GM19463 (cell line): ENCODE data around the gene ACTRT2.

Source experiments
- ATAC-seq: cut with Tn5 transposase; IDR thresholded peaks from one replicate; pipeline ENCODE4 v1.9.1; 2021; ENCODE audit warnings: mild to moderate bottlenecking, moderate library complexity; ENCODE audit not compliant: unreplicated experiment

ACTRT2 gene

GRCh38 chr1:3015744-3016143 is 5.5 kb upstream of the ACTRT2 start:
- no peak for ATAC-seq

GRCh38 chr1:3016641-3017439 is 4.4 kb upstream of the ACTRT2 start:
- no peak for ATAC-seq

- ATAC-seq = no peak
Measured at GRCh38 chr1:3017440-3018050, 3.7 kb upstream of the ACTRT2 start.

DNA sequence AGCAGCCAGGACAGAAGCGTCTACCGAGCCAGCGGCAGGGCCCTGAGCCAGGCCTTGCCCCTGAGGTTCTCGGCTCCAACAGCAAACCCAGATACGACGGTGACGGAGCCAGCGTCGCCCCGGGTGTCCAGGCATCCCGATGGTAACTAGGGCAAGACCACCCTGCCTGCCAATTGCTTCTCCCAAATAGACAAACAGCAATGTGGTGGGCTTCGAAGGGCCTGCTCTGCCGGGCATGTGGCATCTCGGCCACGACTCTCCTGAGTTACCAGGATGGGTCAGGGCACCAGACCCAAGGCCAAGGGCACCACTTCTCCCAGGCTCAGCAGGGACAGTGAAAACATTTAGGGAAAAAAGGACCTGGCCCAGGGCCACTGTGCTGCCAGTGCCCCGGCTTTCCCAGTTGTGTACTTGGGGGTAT is 3.2 kb upstream of the ACTRT2 start:
- no peak for ATAC-seq

GRCh38 chr1:3018576-3018975 is 2.7 kb upstream of the ACTRT2 start:
- no peak for ATAC-seq

GRCh38 chr1:3019007-3019515 is 2.2 kb upstream of the ACTRT2 start:
- ATAC-seq = no peak

GRCh38 chr1:3019516-3020051 is 1.7 kb upstream of the ACTRT2 start:
- no peak for ATAC-seq

DNA sequence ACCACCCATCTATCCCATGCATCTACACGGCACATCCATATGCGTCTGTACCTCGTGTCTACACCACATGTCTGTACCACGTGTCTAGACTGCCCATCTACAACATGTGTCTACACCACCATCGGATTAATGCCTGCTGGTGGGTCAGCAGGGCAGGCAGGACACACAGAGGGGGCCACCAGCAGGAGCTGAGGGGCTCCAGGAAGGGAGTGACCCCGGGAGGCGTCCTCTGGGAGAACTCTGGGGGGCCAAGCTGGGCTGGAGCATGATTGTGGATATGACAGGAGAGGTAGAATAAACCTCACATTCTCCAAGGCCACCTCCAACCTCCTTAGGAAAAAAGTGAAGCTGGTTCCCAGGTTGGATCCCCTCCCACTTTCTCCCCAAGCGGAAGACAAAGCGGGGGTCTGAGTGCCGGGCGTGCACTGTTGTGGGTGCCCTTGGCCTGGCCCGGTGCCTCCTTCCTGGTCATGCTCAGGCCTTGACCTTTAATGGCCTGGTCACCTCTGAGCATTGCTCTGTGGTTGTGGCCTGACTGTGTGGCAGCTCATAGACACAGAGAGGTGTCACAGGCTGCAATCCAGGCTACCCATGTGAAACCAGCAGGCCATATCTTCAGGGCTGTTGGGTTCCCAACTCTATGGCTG is 881 bp upstream of the ACTRT2 start:
- ATAC-seq = no peak

GRCh38 chr1:3021801-3022401 is 634 bp downstream of the ACTRT2 start:
- no peak for ATAC-seq

DNA sequence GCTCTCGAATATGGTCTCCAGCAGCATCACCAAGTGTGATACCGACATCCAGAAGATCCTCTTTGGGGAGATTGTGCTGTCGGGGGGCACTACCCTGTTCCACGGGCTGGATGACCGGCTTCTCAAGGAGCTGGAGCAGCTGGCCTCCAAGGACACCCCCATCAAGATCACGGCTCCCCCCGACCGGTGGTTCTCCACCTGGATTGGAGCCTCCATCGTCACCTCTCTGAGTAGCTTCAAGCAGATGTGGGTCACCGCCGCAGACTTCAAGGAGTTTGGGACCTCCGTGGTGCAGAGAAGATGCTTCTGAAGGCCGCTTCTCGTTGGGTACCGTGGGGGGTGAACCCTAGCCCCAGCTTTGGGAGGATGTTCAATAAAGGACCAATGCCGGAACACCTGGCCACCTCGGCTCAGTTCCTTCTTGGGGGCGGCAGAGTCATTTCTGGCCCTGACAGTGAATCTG is 1.3 kb downstream of the ACTRT2 start:
- ATAC-seq = no peak

DNA sequence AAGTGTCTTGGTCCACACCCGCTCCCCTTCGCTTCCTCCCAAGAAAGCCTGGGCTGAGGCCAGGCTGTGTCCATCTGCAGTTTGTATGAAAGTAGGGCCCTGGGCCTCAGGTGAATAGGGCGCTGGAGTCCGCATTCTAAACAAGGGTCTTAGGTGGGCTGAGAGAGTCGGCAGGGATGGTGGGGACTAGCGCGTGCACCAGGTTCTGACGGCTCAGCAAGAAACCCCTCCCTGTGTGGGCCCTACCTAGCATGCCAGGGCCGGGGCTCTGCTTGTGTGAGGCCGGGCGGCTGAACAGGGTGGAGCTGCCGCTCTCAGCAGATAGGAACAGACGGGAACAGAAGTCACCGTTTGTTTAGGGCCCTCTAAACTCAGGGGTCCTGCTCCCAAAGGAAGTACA is 1.7 kb downstream of the ACTRT2 start:
- no peak for ATAC-seq

GRCh38 chr1:3024019-3024418 is 2.8 kb downstream of the ACTRT2 start:
- no peak for ATAC-seq

DNA sequence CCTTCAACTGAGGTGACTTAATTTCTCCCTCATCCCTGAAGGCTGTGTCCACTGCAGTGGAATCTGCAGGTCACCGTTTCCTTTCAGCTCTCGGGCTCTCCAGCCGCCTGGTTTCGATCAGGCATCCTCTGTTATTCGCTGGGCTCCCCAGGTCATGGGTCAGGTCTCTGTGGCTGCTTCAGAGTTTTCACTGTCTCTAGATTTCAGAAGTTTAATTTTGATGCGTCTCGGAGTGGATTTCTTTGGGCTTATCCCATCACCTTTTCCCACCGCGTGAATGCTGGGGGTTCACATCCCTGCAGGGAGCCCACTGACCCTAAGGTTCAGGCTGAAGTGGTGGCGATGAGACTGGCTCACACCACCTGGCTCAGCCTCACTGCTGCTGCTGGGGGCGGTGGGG is 3.3 kb downstream of the ACTRT2 start:
- no peak for ATAC-seq

- ATAC-seq = no peak
Measured at GRCh38 chr1:3026124-3026523, 4.9 kb downstream of the ACTRT2 start.

GRCh38 chr1:3026581-3027391 is 5.5 kb downstream of the ACTRT2 start:
- no peak for ATAC-seq

DNA sequence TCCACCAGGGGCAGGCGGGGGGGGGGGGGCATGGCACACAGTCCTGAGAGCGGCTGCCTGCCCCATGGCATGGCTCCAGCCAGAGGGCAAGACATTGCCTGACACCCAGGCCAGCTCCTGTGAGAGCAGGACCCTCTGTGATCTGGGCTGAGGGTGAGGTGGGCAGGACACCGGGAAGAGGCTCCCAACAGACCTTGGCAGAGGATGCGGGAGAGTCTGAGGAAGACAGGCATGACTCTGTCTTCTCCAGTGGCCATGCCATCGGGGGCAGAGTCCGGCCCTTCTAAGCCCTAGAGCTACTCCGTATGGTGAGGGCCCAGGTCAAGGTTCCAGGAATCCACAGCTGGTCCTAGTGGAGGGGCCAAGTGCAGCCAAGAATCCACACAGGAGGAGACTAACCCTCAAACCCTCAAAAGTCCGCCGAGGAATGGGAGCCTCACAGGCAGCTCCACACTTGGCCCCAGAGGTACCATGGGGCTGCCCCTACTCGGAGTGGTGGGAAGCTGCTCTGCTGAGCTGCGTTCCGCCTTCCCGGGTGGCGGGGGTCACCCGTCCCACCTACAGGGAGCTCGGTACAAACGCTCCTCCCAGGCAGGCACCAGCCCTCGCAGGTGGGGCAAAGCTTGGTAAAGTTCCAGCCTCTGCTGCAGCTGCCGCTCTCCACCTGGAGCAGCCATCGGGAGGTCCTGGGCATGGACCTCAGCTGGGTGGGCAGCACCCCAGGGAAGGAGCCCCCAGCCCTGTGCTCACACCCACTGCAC is 6.5 kb downstream of the ACTRT2 start:
- ATAC-seq = no peak

DNA sequence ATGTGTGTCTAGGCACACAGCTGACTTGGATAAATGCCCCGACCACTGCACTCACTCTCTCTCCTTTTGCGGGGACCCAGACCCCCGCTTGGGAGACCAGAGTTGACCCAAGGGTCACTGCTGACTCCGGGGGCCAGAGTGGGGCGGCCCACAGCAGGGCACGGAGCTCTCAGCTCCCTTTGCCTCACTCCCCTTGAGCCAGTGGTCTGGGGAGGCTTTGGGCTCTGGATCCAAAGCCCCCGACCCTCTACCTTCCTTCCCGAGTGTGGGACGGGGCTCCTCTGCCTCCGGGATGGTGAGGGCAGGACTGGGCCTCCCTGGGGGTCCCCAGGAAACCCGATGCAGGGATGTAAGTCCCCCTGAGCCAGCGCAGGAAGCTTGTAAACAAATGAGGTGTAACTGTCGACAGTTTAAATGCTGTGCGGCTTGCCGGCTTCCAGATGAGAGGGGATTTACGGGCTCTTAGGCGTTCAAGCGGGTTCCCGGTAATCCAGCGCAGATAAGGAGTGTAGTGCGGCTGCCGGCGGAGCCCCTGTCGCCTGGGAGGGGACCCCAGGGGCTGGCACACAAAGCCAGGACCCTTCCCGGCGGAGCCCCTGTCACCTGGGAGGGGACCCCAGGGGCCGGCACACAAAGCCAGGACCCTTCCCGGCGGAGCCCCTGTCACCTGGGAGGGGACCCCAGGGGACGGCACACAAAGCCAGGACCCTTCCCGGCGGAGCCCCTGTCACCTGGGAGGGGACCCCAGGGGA is 7.4 kb downstream of the ACTRT2 start:
- ATAC-seq = no peak

DNA sequence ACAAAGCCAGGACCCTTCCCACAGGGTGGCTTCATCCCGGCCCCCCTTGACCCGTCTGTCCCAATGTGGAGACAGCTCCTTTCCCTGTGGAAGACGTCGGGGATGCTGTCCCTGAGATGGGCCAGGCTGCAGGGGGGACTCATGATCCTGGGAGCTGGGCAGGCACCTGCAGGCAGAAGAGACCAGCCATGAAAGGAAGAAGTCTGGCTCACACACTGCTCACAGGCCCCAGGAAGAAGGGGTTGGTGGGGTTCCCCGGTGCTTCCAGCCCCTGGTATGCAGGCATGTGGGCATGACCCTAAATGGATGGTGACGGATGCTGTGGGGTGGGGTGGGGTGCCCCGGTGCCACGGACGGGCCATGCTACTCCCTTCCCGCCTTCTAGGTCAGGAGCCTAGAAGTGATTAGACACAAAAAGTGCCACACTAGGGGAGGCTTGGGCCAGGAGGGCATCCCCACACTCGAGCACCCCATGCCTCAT is 8.3 kb downstream of the ACTRT2 start:
- ATAC-seq = no peak
